IPS-NIHi11 (cell line): ENCODE measurements around the gene PIK3C3.
"Not testable (repeated sequence)": the region's sequence is repeated elsewhere in the genome, so short reads cannot be mapped to it uniquely, and the experiment has no call there.

ENCODE experiments used
- DNase-seq: peaks from one replicate; pipeline ENCODE4 v3.0.0; 2012; ENCODE audit warnings: mixed read lengths, low spot score

PIK3C3 gene

DNA sequence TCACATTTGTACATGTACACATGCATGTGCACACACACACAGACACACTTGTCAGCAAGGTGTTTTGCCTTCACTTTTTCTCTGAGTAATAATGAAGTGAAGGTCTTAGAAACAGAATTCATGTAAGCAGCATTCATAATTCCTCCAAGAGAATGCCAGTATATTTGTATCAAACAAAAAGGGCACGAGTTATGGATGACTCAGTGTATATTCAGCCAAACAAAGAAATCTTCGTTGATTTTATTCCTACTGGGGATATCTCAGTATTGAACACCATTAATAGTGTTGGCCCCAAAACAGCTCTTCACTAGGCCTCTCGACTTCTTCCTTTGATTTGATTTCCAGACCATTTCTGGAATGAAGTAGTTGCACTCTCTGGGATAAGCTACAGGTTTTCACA is 125.3 kb downstream of the PIK3C3 start:
- no peak for DNase-seq

- no peak for DNase-seq
Measured at GRCh38 chr18:42082415-42083234, 127.6 kb downstream of the PIK3C3 start.

DNA sequence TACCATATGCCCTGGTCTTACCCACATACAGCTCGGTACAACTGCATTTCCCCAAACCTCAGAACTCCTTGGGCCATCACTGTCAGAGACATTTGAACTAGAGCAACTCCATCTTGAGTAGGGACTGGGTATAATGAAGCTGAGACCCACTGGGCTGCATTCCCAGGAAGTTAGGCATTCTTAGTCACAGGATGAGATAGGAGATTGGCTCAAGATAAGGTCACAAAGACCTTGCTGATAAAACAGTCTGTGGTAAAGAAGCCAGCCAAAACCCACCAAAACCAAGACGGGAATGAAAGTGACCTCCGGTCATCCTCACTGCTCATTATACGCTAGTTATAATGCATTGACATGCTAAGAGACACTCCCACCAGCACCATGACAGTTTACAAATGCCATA is 131.3 kb downstream of the PIK3C3 start:
- DNase-seq, result no peak

GRCh38 chr18:42087235-42087634 is 132.2 kb downstream of the PIK3C3 start:
- DNase-seq, result no peak

DNA sequence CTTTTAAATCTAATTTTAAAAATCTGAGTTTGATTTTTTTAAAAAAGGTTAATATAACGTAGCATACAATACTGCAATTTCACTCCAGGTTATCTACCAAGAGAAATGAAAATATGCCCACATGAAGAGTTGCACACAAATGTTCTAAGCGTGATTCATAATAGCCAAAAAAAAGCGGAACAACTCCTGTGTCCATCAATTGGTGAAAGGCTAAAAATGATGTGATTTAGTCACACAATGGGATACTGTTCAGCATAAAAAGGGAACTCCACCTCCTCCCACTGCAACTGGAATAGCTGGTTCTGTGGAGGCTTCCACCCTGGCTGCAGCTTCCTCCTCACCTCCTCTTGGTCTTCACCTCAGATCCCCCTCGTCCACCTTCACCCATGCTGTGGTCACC is 132.8 kb downstream of the PIK3C3 start:
- no peak for DNase-seq

DNA sequence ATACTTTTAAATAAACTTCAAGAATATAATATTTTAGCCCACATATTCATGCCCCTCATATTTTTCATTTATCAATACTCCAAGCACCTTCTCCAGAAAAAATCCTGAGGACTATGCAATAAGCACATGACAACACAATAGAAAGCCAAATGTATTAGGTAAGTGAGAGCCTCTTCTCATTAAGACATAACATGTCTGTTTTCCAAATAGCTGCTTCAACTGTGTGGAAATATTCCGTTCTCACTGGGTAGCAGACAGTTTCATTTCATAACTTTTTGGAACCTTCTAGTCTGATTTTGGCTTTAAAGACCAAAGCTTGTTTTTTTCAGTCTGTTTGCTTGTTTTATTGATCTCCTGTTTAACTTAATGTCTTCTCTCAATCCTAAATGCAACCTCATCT is 137.8 kb downstream of the PIK3C3 start:
- no peak for DNase-seq

DNA sequence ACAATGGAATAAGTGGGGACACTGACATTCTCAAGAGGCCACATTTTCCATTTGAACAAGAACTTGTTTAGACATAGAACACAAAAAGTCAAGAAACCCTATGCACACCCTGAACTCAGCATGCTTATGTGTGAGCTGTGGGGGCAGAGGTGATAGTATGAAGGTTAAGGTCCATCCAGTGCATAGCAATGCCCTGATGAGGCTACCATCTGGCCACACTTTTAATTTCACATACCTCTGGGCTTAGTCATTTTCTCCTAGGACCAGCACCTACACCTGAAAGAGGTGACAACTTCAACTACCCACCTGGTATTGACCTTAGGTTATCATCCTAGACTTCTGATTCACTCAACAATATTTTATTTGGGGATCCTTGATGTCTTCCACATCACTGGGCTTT is 139.8 kb downstream of the PIK3C3 start:
- no peak for DNase-seq

GRCh38 chr18:42095732-42096377 is 140.8 kb downstream of the PIK3C3 start:
- DNase-seq, result no peak

DNA sequence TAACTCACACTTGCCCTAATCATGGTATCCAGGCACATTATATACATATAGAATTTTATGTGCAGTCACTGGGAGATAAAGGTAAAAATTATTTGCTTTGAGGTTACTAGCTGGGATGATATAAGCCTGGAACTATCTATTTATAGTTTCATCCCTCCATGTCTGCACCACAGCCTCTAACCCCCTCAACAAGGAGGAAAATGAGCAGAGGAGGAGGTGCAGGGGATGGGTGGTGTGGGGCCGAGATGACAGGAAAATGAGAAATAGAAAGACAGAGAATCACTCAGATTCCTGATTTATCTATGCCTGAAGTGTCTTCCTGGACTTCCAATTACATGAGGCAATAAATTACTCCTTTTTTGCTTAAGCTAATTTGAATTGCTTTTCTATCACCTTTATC is 145.2 kb downstream of the PIK3C3 start:
- DNase-seq, result no peak

DNA sequence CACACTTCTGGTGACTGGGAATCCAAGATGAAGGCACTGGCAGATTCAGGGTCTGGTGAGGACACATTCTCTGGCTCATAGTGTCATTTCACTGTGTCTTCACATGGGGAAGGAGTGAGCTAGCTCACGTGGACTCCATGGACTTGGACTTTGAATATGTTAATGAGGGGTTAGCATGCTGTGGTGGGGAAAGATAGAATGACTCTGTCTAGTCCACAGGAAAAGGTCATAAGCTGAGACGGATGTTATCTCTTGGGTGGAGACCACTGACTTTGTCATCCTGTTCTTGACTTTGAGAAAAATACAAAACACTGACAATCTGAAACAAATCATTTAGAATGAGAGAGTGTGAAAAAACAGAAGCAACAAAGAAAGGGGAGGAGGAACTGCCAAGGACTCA is 145.9 kb downstream of the PIK3C3 start:
- DNase-seq, result no peak

- no peak for DNase-seq
Measured at GRCh38 chr18:42105394-42105793, 150.4 kb downstream of the PIK3C3 start.

- no peak for DNase-seq
Measured at GRCh38 chr18:42106784-42107183, 151.8 kb downstream of the PIK3C3 start.

DNA sequence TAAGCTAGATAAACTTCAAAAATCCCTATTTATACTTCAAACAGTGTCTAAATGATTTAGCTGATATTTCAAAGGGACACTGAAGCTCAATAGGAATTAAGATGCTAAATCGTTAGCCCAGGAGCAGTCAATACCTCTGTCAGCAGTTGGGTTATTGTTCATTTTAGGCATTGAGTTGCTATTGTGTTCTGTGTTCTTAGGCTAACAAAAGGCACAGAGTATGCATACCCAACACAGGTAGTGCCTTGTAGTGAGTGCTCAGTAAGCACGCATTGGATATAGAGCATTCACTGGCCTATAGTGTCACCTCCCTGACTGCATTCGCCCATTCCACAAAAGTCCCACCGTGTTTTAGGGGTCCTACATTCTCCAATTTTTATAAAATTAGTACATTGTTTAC is 152.3 kb downstream of the PIK3C3 start:
- DNase-seq, result no peak

- no peak for DNase-seq
Measured at GRCh38 chr18:42107691-42108450, 152.8 kb downstream of the PIK3C3 start.

DNA sequence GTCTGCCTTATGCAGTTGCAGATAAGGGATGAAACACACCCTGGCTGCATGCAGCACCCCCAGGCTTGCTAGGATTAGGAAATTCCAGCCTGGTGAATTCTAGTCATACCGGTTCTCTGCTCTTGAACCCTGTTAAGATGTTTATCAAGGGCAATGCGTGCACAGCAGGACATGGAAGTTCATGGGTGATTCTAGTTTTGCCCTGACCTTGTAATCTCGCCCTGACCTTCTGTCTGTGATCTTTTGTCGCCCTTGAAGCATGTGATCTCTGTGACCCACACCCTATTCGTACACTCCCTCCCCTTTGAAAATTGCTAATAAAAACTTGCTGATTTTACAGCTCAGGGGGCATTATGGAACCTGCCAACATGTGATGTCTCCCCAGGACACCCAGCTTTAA is 157.1 kb downstream of the PIK3C3 start:
- not testable (repeated sequence) for DNase-seq

DNA sequence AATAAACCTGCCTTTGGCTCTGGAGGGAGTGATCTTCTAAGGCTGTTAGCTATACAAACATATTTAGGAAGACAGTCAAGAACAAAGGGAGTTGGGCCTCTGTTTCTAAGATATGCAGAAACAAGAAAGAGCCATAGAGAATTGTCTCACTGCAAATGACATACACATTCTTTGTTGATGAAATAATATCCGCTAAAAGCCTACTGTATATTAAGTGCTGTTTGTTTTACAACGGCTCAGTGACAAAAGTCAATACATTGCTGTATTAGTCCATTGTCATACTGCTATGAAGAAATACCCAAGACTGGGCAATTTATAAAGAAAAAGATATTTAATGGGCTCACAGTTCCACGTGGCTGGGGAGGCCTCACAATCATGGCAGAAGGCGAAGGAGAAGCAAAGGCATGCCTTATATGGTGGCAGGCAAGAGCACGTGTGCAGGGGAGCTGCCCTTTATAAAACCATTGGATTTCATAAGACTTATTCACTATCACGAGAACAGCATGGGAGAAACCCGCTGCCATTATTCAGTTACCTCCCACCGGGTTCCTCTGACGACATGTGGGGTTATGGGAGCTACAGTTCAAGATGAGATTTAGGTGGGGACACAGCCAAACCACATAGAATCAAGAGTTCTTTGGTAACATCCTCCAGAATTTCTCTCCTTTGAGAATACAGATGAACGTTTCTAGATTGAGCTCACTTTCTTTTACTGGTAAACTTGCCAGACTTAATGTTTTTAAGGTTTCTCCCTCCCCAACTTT is 157.8 kb downstream of the PIK3C3 start:
- no peak for DNase-seq

GRCh38 chr18:42113529-42114191 is 158.6 kb downstream of the PIK3C3 start:
- DNase-seq, result no peak

DNA sequence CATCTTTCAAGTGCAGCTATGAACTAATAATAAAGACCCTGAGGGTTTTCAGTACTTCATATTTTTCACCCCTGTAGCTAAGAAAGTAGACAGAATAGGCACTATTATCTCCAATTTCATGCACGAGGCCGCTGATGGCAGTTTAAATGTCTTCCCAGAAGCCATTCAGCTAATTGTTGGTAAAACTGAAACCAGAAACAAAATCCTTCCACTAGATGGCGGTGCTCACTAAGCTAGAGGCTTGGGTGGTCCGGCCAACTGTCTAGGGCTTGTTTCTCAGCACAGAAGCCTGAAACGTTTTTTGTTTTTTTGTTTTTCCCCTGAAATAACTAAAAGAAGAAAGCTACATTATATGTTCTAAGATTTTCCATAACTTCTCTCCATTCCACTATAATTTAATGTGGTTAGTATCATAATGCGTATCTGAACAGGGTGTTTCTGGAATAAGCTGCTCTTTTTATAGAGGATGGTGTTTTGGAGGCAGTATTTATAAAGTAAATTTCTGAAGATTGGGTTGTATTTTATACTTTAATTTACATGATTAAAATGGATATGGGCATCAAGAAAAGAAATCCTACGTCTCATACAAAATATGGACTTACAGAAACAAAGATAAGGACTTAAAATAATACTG is 159.4 kb downstream of the PIK3C3 start:
- DNase-seq, result peak; percentile 62

DNA sequence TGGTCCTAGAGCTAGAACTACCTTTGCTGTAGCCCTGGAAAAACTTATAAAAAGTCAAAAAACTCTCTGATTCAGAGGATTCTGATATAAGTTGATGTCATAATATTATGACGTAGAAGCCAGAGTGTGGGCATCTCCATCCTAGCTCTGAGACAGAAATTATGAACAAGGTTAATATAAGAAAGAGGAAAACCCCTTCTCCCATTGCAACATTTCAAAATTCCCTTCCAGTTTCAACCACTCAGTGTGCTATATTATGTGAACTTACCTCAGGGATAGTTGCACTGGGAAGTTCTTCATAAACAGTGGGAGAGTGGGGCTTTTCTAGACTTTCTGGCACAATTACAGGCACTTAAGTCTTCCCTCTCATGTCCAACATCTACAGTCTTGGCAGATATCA is 171.6 kb downstream of the PIK3C3 start:
- DNase-seq, result no peak

DNA sequence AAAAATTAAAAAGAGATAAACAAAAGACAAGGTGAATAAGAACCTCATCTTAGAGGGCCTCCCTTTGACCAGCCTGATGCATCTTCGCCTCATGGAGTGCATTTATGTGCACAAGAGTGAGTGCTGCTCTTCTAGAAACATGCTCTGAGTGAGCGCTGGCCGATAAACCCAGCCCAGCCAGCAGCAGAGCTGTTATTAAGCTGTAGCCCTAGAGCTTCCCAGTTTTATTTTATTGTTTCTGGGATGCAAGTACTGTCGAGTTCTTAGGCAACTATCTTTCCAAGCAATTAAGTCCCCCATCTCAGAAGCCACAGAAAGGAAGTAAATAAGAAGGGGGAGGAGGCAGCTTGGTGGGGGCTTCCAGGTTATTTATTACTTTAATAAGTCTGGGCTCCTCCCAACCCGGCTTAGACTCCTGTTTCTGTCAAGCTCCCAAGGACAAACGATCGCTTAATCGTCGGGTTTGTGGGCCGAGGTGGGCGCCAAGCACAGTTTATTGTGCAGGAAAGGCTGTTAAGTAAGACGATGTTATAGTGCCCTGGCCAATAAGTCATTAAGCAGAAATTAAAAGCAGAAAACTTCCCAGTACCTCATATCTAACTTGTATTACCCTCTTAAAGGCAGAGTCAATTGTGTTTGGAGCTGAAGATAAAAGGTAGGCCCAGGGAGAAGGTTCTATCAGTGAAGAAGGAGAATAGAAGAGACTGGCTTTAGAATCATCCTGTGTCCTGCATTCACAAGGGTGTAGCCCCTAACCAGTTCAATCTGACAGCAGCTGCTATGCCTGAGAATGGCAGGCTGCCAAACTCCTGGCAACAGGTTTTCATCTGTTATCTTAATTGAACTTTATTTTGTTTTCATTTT is 176.3 kb downstream of the PIK3C3 start:
- no peak for DNase-seq
